ENCODE data around the gene USP37.

GRCh38 chr2:218456849-218457248 is 111.3 kb downstream of the USP37 start:
- TF ChIP-seq, protein P1, sequence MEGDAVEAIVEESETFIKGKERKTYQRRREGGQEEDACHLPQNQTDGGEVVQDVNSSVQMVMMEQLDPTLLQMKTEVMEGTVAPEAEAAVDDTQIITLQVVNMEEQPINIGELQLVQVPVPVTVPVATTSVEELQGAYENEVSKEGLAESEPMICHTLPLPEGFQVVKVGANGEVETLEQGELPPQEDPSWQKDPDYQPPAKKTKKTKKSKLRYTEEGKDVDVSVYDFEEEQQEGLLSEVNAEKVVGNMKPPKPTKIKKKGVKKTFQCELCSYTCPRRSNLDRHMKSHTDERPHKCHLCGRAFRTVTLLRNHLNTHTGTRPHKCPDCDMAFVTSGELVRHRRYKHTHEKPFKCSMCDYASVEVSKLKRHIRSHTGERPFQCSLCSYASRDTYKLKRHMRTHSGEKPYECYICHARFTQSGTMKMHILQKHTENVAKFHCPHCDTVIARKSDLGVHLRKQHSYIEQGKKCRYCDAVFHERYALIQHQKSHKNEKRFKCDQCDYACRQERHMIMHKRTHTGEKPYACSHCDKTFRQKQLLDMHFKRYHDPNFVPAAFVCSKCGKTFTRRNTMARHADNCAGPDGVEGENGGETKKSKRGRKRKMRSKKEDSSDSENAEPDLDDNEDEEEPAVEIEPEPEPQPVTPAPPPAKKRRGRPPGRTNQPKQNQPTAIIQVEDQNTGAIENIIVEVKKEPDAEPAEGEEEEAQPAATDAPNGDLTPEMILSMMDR (IDR thresholded peaks at IDR 0.05; ENCODE audit: insufficient read depth, low read length, poor library complexity, severe bottlenecking), result no peak
- TF ChIP-seq EZH2phosphoT487 (conservative IDR thresholded peaks at IDR 0.05; ENCODE audit: low read length), result no peak
